GM13977 (cell line): Measurements from ENCODE around the gene C2.

Experiments used
- DNase-seq: peaks from one replicate; pipeline ENCODE4 v3.0.0; 2012; ENCODE audit warnings: low spot score
- in situ Hi-C: fragments of 300-500 bp; cut with MboI; formaldehyde crosslinking; loops from one replicate; pipeline ENCODE4 v1.12.0; 2022; ENCODE audit warnings: low sequenced_read_pairs, low pct_unique_long_range_greater_than_20kb, mixed read lengths, inconsistent platforms; ENCODE audit not compliant: unreplicated experiment
- TF ChIP-seq, protein P1 (sequence below): IDR thresholded peaks from 2 replicates; pipeline ENCODE4 v1.5.1; 2012; ENCODE audit warnings: mild to moderate bottlenecking, control low read depth; ENCODE audit not compliant: insufficient read depth; ENCODE audit errors: extremely low read depth, missing control alignments

Gene C2

DNA sequence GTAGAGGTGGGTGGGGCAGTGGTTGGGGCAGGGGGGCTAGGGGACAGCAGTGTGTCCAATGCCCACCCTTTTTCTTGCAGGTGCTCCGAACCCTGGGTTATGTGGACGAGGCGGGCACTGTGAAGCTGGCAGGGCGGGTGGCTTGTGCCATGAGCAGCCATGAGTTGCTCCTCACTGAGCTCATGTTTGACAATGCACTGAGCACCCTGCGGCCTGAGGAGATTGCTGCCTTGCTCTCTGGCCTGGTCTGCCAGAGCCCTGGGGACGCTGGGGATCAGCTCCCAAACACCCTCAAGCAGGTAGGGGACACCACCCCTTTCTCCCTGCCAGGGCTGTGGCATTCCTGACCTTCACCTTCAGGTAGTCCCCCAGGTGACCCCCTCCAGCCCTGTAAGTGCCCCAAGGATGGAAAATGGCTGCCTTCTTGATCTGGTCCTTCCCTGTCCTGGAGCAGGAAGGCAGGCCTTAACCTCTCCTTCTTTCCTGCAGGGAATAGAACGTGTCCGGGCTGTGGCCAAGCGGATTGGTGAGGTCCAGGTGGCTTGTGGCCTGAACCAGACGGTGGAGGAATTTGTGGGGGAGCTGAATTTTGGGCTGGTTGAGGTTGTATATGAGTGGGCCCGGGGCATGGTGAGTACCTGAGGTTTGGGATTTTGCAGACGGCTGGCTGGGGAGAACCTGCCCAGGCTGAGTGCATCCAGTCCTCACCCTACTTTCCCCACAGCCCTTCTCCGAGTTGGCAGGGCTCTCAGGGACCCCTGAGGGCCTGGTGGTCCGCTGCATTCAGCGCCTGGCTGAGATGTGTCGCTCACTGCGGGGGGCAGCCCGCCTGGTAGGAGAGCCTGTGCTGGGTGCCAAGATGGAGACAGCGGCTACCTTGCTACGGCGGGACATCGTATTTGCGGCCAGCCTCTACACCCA, 41.5 kb downstream of the C2 start:
- TF ChIP-seq, protein P1, sequence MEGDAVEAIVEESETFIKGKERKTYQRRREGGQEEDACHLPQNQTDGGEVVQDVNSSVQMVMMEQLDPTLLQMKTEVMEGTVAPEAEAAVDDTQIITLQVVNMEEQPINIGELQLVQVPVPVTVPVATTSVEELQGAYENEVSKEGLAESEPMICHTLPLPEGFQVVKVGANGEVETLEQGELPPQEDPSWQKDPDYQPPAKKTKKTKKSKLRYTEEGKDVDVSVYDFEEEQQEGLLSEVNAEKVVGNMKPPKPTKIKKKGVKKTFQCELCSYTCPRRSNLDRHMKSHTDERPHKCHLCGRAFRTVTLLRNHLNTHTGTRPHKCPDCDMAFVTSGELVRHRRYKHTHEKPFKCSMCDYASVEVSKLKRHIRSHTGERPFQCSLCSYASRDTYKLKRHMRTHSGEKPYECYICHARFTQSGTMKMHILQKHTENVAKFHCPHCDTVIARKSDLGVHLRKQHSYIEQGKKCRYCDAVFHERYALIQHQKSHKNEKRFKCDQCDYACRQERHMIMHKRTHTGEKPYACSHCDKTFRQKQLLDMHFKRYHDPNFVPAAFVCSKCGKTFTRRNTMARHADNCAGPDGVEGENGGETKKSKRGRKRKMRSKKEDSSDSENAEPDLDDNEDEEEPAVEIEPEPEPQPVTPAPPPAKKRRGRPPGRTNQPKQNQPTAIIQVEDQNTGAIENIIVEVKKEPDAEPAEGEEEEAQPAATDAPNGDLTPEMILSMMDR = no peak
- in situ Hi-C loops = no loop called here
- no peak for DNase-seq

DNA sequence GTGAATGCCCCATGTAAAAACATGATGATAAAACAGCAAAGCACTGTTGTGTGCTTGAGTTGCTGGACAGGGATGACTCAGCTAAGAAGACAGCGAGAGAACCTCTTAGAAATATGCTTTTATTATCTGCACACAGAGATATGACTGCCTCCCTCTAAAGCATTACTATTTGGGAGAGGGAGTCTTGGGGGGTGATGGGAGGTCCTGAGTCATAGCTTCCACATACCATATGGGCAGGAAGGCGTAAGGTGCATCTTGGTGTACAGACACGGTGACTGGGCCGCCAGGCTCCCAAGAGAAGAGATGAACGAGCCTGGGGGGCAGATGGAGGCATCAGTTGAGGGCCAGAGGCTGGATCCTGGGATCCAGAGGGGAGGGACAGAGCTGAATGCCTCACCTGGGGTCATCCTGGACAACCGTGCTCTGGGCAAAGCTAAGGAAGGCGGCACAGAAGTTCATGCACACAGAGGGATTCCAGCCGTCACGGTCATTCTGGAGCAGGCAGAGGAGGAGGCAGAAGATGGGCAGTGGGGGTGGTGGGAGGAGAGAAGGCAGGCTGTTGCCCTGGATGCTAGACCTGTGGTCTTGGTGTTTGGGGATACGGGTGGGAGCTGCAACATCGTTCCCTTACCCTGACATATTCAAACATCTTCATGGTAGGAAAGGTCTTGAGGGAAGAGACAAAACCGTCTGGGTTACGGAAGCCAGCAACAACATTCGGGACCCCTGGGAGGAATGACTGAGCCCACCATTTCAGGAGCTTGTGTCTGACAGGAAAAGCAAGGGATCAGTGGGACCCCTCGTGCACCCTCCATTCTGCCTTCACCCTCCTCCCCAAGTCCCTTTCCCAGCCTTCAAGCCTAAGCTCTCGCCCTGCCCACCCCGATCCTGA, 42.4 kb downstream of the C2 start:
- DNase-seq = no peak
- in situ Hi-C loops = no loop called here

DNA sequence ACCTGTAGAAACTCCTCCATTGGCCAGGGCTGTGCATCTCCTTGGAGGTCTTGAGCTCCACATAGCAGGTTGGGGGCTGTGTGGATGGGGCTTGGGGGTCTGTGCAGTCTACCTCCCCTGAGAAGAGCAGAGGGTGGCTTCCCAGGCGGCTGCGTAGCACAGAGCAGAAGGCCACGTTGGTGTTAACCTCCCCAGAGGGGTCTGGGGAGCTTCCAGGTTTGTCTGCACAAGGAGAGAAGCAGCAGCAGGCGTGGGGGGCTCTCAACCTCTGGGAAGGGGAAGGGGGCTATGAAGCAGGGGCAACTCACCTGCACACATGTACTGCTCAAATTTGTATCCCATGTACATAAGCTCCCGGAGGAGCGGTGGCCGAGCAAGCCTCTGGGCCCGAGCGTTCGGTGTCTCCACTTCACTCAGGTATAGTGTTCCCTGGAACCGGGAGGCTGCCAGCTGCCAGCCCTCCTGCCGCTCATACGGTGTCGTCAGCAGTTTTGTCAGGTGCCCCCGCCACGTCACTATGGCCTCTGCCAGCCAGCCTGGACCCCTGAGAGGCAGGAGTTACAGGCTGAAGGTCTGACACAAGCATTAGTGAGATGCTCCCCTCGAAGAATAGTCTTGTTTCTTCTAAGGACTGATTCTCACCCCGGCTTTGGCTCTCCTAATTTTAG, 43.2 kb downstream of the C2 start:
- in situ Hi-C loops = no loop called here
- DNase-seq = no peak
- TF ChIP-seq, protein P1 = no peak

More for the DNA sequence above, 42.4 kb downstream of the C2 start:
- TF ChIP-seq, protein P1 = no peak

DNA sequence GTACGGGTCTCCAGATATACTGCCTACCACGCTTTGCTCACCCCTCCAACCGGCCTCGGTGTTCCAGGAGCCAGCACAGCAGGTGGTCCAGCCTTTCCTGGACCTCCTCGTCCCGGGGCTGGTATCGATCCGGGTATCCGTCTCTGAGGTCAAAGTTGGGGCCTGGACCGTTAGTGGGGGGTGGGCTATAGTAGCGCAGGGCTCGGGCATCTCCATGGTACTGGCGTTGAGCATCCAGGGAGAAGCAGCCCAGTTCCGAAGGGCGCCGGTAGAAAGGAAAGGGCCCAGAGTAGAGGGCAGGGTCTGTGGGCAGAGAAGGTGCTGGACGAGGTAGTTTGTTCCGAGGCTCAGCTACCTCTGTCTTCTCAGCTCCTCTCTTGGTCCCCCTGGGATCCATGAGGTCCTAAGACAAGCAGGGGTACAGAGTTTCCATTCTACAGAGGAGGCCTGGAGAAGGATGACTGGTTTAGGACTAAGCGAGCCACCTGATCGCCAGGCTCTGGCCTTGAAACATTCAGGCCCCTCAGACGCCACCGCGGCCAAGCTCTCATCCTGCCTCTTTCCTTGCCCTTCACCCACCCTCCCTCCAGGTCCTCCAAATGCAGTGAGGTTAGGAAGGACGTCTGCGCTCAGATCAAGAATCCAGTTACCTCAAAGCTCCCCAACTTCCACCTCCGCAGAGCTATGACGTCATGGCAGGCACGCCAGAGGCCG, 43.9 kb downstream of the C2 start:
- TF ChIP-seq, protein P1 = no peak
- in situ Hi-C loops = no loop called here
- no peak for DNase-seq

DNA sequence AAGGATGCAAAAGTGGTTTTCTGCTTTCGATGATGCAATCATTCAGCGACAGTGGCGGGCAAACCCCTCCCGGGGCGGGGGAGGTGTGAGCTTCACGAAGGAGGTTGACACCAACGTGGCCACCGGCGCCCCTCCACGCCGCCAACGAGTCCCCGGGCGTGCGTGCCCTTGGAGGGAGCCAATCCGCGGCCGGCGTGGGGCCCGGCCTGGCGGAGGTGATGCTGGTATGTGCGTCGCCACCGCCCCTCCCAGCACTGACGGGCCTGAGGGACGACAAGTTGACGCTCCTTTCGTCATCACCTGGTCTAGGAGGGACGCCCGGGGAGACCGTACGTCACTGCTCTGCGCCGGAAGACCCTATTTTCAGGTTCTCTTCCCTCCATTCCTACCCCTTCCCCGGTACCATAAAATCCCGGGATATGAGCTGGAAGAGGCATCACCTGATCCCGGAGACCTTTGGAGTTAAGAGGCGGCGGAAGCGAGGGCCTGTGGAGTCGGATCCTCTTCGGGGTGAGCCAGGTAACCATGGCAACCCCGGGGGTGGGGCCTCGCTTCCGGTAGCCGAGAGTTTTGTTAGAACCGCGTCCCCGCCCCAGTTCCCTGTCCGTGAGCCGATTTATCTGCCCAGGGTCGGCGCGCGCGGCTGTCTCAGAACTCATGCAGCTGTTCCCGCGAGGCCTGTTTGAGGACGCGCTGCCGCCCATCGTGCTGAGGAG, 44.6 kb downstream of the C2 start, which contains the start of gene DXO:
Gene DXO (minus strand): TSS at position 146 of the 716 bp plus-strand sequence. CDS start 463 bp downstream, outside the sequence.
- DNase-seq = peak; percentile 99
- TF ChIP-seq, protein P1 = no peak
- in situ Hi-C loops = no loop called here
